Lung (tissue), 12 donors: ENCODE data around the gene ZDHHC7. TPM values are rescaled to one million over a fixed set of nuclear protein-coding genes. Genes with fewer than 3 reads are reported as not detected.

Source experiments
- ATAC-seq: fragments of 200-7000 bp; cut with Tn5 transposase; one replicate; pipeline ENCODE4 v1.9.1; 2020; ENCODE audit warnings: moderate number of reproducible peaks; ENCODE audit not compliant: insufficient read depth, low FRiP score
- DNase-seq, 3 donors: peaks; one replicate each; pipeline ENCODE4 v3.0.0-alpha.2; 2013 to 2017
- H3K27ac ChIP-seq, 2 donors: one replicate each; pipeline ENCODE4 v1.5.1; 2013; ENCODE audit warnings: mild to moderate bottlenecking in 2 of 2, moderate library complexity in 2 of 2, control low read depth in 1 of 2, inconsistent platforms in 1 of 2, low read depth in 1 of 2, low read length in 1 of 2
- H3K27me3 ChIP-seq, 3 donors: one replicate each; pipeline ENCODE4 v1.5.1; 2013; ENCODE audit warnings: low read length in 2 of 3; ENCODE audit not compliant: control insufficient read depth in 3 of 3, insufficient read depth in 3 of 3
- H3K36me3 ChIP-seq, 4 donors: one replicate each; pipeline ENCODE4 v1.5.1; 2013; ENCODE audit warnings: low read length in 4 of 4, mild to moderate bottlenecking in 1 of 4, moderate library complexity in 1 of 4; ENCODE audit not compliant: control insufficient read depth in 4 of 4, insufficient read depth in 4 of 4
- H3K4me1 ChIP-seq, 5 donors: one replicate each; pipeline ENCODE4 v1.5.1; 2013; ENCODE audit warnings: low read length in 5 of 5, mild to moderate bottlenecking in 2 of 5, moderate library complexity in 1 of 5; ENCODE audit not compliant: control insufficient read depth in 5 of 5, insufficient read depth in 5 of 5
- H3K4me3 ChIP-seq: one replicate; pipeline ENCODE4 v1.5.1; 2013; ENCODE audit warnings: mild to moderate bottlenecking, control low read depth, moderate library complexity
- H3K9ac ChIP-seq, 2 donors: one replicate each; pipeline ENCODE4 v1.5.1; 2013; ENCODE audit warnings: low read length in 2 of 2, control low read depth in 1 of 2; ENCODE audit not compliant: insufficient read depth in 1 of 2
- H3K9me3 ChIP-seq, 4 donors: one replicate each; pipeline ENCODE4 v1.5.1; 2013; ENCODE audit warnings: low read length in 3 of 4, mild to moderate bottlenecking in 1 of 4, moderate library complexity in 1 of 4; ENCODE audit not compliant: control insufficient read depth in 4 of 4, insufficient read depth in 3 of 4
- CTCF ChIP-seq: IDR thresholded peaks from 2 replicates; pipeline ENCODE4 v1.5.1; 2012; ENCODE audit warnings: mild to moderate bottlenecking; ENCODE audit errors: control extremely low read depth, extremely low read depth
- WGBS, 2 donors: extraction: QIAGEN DNeasy Blood & Tissue Kit; methylation state at CpG; one replicate each; pipeline ENCODE4 v1.1.7; 2013; 5-methylcytosine and 5-hydroxymethylcytosine counted together
- polyA plus RNA-seq, 2 donors: library from polyadenylated mRNA; stranded (reverse); fragments of 200-250 nt; gene quantifications; one replicate each; pipeline ENCODE4 v1.2.1, GENCODE V29; 2013
- total RNA-seq, 2 donors: library from RNA; depleted of rRNA in 1 of 2; stranded (reverse); fragments of >200 nt in 1 of 2; gene quantifications; one replicate each; pipeline ENCODE4 v1.2.1, GENCODE V29; 2014 to 2021
- donor health status: control.
- donor health status: control.
- donor health status: Bipolar disorder and iron deficiency.
- donor health status: healthy.
- donor health status: DM: yes; HTN: yes; CAD: no.

ZDHHC7 gene
- total and polyA plus RNA-seq, 4 donors = 23.6 to 61.1 (median 45.4) TPM

DNA sequence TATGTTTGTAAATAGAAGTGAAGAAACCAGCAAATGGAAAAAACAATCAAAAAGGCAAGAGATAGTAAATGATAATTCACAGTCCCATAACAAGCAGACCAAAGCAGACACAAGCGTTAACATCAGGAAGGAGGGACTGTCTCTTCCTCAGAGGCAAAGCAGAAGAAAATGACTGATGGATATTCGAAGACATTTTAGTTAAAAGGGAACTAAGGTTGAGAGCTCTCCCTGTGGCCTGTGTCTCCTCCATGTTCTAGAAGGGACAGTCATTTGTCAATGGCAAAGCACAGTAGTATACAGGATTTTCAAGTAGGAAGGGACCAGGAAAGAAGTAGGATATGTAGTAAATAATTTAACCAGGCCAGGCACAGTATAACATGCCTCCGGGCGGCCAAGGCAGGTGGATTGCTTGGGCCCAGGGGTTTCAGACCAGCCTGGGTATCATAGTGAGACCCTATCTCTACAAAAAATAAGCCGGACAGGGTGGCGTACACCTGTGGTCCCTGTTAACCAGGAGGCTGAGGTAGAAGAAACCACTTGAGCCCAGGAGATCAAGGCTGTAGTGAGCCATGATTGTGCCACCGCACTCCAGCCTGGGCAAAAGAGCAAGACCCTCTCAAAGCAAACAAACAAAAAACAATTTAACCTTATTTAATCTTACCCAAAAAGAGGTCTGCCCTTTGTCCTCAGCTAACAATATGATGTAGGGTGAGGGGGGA lies 3.7 kb downstream of the ZDHHC7 start:
- TF ChIP-seq CTCF = no peak

DNA sequence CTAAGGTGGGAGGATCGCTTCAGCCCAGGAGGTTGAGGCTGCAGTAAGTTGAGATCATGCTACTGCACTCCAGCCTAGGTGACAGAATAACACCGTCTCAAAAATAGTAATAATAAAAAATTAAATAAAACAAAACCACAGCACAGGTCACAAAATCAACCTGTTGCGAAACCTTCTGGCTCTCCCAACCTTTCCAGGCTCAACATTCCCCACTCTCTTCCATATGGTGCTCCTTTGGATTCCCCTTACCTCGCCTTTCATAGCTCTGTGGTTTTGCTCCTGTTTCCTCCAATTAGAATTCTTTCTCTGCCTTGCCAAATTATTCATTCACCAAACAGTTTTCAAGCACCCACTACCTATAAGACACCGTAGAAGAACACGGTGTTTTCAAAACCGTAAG lies 4.7 kb downstream of the ZDHHC7 start:
- H3K9me3 ChIP-seq = no peaks in the 10 kb centered on the region
- H3K9ac ChIP-seq = no peak overlapping the region
- H3K4me1 ChIP-seq = peaks cover 17 to 40% (median 27%) of the 10 kb centered on the region in 5 donors
- no peak for ATAC-seq
- WGBS, 2 donors = 77 to 81% methylated on average over 7 of the region's 7 CpGs
- no peak for DNase-seq
- peaks cover 0 to 4% (median 2%) of the 10 kb centered on the region in 4 donors for H3K36me3 ChIP-seq
- no peak overlapping the region for H3K27ac ChIP-seq
- no peak overlapping the region for H3K4me3 ChIP-seq
- no peak for TF ChIP-seq CTCF
- no peaks in the 10 kb centered on the region for H3K27me3 ChIP-seq

More for the DNA sequence above, 3.7 kb downstream of the ZDHHC7 start:
- H3K27me3 ChIP-seq = no peaks in the 10 kb centered on the region
- no peaks in the 10 kb centered on the region for H3K9me3 ChIP-seq
- peaks cover 0 to 4% (median 2%) of the 10 kb centered on the region in 4 donors for H3K36me3 ChIP-seq
- no peak overlapping the region for H3K4me3 ChIP-seq
- no peak overlapping the region for H3K9ac ChIP-seq
- ATAC-seq = no peak
- 85 to 92% methylated on average over 7 of the region's 7 CpGs for WGBS, 2 donors
- H3K27ac ChIP-seq = peak overlapping the region in 1 of 2 donors; percentile 15
- no peak for DNase-seq
- peaks cover 17 to 38% (median 27%) of the 10 kb centered on the region in 5 donors for H3K4me1 ChIP-seq

DNA sequence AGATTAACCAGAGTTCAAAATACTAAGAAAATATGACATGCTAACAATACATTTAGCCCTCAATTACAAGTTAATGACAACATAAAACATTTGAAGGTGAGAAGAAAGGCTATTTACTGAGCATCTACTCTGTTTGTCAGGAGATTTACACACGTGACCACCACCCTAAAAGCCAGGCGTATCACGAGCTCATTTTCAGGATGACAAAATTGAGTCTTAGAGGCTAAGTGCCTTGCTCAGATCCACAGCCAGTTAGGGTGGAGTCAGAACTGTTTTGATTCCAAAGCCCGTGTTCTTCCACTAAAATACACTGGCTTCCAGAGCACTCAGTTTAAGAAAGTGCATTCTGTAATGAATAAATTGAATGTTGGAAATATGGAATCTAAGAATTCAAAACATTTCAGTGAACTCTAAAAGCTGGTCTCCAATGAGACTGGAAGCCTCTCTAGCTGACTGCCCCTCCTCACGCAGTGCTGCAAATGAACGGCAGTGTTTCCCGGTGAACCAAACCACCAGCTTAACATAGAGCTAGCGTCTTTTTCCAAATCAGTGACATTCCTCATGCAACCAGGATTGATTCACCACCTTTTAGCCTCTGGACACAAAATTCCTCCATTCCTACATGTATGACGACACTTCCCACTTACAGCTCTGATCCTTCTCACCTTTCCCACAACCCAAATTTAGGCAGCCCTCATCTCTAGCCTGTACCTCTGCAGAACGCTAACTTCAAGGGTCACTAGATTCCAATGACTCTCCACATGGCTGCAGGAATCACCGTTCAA lies 5.9 kb downstream of the ZDHHC7 start:
- no peak overlapping the region for H3K9ac ChIP-seq
- H3K4me1 ChIP-seq = peaks cover 22 to 37% (median 29%) of the 10 kb centered on the region in 5 donors
- H3K36me3 ChIP-seq = peaks cover 0 to 4% (median 2%) of the 10 kb centered on the region in 4 donors
- H3K9me3 ChIP-seq = no peaks in the 10 kb centered on the region
- WGBS, 2 donors = 48 to 81% methylated on average over 11 of the region's 11 CpGs
- no peaks in the 10 kb centered on the region for H3K27me3 ChIP-seq
- DNase-seq (no peak), ATAC-seq (no peak)
- no peak overlapping the region for H3K4me3 ChIP-seq
- no peak for TF ChIP-seq CTCF
- H3K27ac ChIP-seq = peak overlapping the region in 1 of 2 donors; percentile 84
